Ectodermal cell (in vitro differentiated cells): ENCODE results near the gene HTR1A.

Experiments
- H3K27ac ChIP-seq: 2 replicates; pipeline ENCODE4 v1.7.0; 2013; ENCODE audit warnings: mild to moderate bottlenecking, low read depth, low read length; ENCODE audit not compliant: insufficient read depth, poor library complexity, severe bottlenecking
- H3K27me3 ChIP-seq: 2 replicates; pipeline ENCODE4 v1.7.0; 2013; ENCODE audit warnings: mild to moderate bottlenecking, low read length; ENCODE audit not compliant: insufficient read depth, control insufficient read depth, poor library complexity, severe bottlenecking
- H3K36me3 ChIP-seq: one replicate; pipeline ENCODE4 v1.7.0; 2013; ENCODE audit warnings: low read length; ENCODE audit not compliant: control insufficient read depth, insufficient read depth
- H3K4me1 ChIP-seq: one replicate; pipeline ENCODE4 v1.7.0; 2013; ENCODE audit warnings: low read length; ENCODE audit not compliant: control insufficient read depth, insufficient read depth
- H3K4me3 ChIP-seq: 2 replicates; pipeline ENCODE4 v1.7.0; 2013; ENCODE audit warnings: low read depth, low read length, control low read depth; ENCODE audit not compliant: insufficient read depth
- H3K9me3 ChIP-seq: 2 replicates; pipeline ENCODE4 v1.7.0; 2013; ENCODE audit warnings: mild to moderate bottlenecking, low read length, moderate library complexity; ENCODE audit not compliant: control insufficient read depth
- WGBS, 2 experiments: methylation state at CpG; one replicate each; pipeline ENCODE4 v1.1.7; 2013; ENCODE audit warnings: missing lambda C conversion rate in 2 of 2; 5-methylcytosine and 5-hydroxymethylcytosine counted together

Gene HTR1A

GRCh38 chr5:63959177-63959982, 2.9 kb downstream of the HTR1A start:
- H3K27ac ChIP-seq = peak overlapping the region; percentile 52
- H3K36me3 ChIP-seq = no peaks in the 10 kb centered on the region
- H3K4me1 ChIP-seq = peaks cover 9% of the 10 kb centered on the region
- no peaks in the 10 kb centered on the region for H3K9me3 ChIP-seq
- peak overlapping the region; percentile 55 for H3K4me3 ChIP-seq
- H3K27me3 ChIP-seq = peaks cover 34% of the 10 kb centered on the region
- WGBS, 2 experiments = 5 to 7% methylated on average over 44 of the region's 44 CpGs

GRCh38 chr5:63958654-63959053, 3.6 kb downstream of the HTR1A start:
- no peak overlapping the region for H3K27ac ChIP-seq
- no peaks in the 10 kb centered on the region for H3K9me3 ChIP-seq
- H3K36me3 ChIP-seq = no peaks in the 10 kb centered on the region
- WGBS, 2 experiments = 0 to 2% methylated on average over 3 of the region's 3 CpGs
- H3K4me3 ChIP-seq = peak overlapping the region; percentile 55
- H3K4me1 ChIP-seq = peaks cover 9% of the 10 kb centered on the region
- peaks cover 34% of the 10 kb centered on the region for H3K27me3 ChIP-seq

GRCh38 chr5:63957617-63958016, 4.6 kb downstream of the HTR1A start:
- no peaks in the 10 kb centered on the region for H3K9me3 ChIP-seq
- peaks cover 30% of the 10 kb centered on the region for H3K27me3 ChIP-seq
- H3K4me3 ChIP-seq = no peak overlapping the region
- 97 to 100% methylated on average over 1 to 2 of the region's 2 CpGs for WGBS, 2 experiments
- no peaks in the 10 kb centered on the region for H3K36me3 ChIP-seq
- peaks cover 9% of the 10 kb centered on the region for H3K4me1 ChIP-seq
- H3K27ac ChIP-seq = no peak overlapping the region

DNA sequence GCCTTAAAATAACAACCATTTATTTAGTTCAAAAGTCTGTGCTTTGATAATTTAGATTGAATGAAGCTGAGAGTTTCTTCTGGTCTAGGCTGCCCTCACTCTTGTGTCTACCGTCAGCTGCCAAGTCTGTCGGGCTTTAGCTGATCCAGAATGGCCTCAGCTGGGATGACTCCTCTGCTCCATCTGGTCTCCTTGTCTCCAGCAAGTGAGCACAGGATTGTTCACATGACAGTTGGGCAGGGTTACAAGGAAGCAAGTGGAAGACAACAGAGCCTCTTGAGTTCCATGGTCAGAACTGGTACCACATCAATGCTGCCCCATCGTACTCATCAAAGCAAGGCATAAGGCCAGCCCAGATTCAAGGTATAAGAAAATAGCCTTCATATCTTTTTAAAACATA, 9.0 kb downstream of the HTR1A start:
- Histone ChIP-seq H3K36me3 (no peaks in the 10 kb centered on the region), H3K27me3 (no peaks in the 10 kb centered on the region), H3K27ac (no peak overlapping the region), H3K4me3 (no peak overlapping the region), H3K9me3 (no peaks in the 10 kb centered on the region), H3K4me1 (no peaks in the 10 kb centered on the region)
- WGBS, 2 experiments = 92 to 96% methylated on average over 3 of the region's 3 CpGs

GRCh38 chr5:63935103-63935502, 27.1 kb downstream of the HTR1A start:
- H3K27me3 ChIP-seq = no peaks in the 10 kb centered on the region
- H3K4me1 ChIP-seq = no peaks in the 10 kb centered on the region
- no peaks in the 10 kb centered on the region for H3K36me3 ChIP-seq
- no peak overlapping the region for H3K27ac ChIP-seq
- no peaks in the 10 kb centered on the region for H3K9me3 ChIP-seq
- WGBS, 2 experiments = 89 to 100% methylated on average over 1 of the region's 1 CpG
- H3K4me3 ChIP-seq = no peak overlapping the region

DNA sequence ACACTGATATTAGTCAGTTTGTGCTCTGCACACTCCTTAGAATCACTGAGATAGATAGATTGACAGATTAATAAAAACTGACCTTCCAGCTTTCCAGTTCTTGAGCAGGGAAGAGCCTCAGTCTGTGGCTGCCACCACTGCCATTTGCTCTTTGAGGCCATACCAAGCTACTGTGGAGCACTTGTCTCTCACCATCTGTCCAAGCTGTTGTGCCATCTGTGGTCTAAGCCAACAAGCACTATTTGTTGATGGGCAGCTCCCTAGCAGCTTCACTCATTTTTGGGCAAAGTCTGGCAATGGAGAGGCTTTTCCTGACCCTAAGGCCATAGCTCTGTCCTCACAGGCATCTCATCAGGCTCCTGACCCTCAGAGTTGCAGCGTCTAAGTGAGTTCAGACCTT, 30.4 kb downstream of the HTR1A start:
- no peaks in the 10 kb centered on the region for H3K9me3 ChIP-seq

DNA sequence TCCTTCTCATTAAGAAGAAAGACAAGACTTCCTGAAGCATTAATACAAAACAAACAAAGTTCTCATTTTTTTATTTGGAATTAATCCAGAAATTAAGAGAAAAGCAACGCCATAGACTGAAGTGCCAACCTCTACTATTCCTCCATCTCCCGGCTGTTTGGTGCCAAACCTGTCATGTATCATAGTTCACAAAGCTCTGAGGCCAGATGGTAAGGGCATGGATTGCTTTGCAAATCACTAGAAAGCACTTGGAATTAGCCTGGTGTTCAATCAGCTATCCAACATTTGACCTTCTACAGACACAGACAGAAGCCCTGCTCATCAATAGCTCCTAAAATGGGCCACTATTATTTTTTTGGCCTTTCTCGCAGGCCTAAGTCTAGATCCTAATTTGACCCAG, 33.8 kb downstream of the HTR1A start:
- Histone ChIP-seq H3K4me3 (no peak overlapping the region), H3K27ac (no peak overlapping the region), H3K27me3 (no peaks in the 10 kb centered on the region), H3K9me3 (no peaks in the 10 kb centered on the region), H3K4me1 (no peaks in the 10 kb centered on the region), H3K36me3 (no peaks in the 10 kb centered on the region)
- 93 to 100% methylated on average over 3 of the region's 3 CpGs for WGBS, 2 experiments

More for the DNA sequence above, 30.4 kb downstream of the HTR1A start:
- H3K36me3 ChIP-seq = no peaks in the 10 kb centered on the region
- H3K4me1 ChIP-seq = no peaks in the 10 kb centered on the region
- 90 to 93% methylated on average over 1 of the region's 1 CpG for WGBS, 2 experiments
- H3K27ac ChIP-seq = no peak overlapping the region
- no peaks in the 10 kb centered on the region for H3K27me3 ChIP-seq
- H3K4me3 ChIP-seq = no peak overlapping the region

GRCh38 chr5:63923914-63924313, 38.3 kb downstream of the HTR1A start:
- H3K27ac ChIP-seq = no peak overlapping the region
- H3K4me1 ChIP-seq = no peaks in the 10 kb centered on the region
- no peak overlapping the region for H3K4me3 ChIP-seq
- no peaks in the 10 kb centered on the region for H3K36me3 ChIP-seq
- H3K27me3 ChIP-seq = no peaks in the 10 kb centered on the region
- 97 to 100% methylated on average over 2 to 3 of the region's 3 CpGs for WGBS, 2 experiments
- no peaks in the 10 kb centered on the region for H3K9me3 ChIP-seq

- H3K4me1 ChIP-seq = no peaks in the 10 kb centered on the region
- no peak overlapping the region for H3K27ac ChIP-seq
- H3K9me3 ChIP-seq = no peaks in the 10 kb centered on the region
- H3K4me3 ChIP-seq = no peak overlapping the region
- H3K27me3 ChIP-seq = no peaks in the 10 kb centered on the region
- no peaks in the 10 kb centered on the region for H3K36me3 ChIP-seq
- 85 to 88% methylated on average over 7 of the region's 7 CpGs for WGBS, 2 experiments
Observed at GRCh38 chr5:63919763-63920478, 42.3 kb downstream of the HTR1A start.

DNA sequence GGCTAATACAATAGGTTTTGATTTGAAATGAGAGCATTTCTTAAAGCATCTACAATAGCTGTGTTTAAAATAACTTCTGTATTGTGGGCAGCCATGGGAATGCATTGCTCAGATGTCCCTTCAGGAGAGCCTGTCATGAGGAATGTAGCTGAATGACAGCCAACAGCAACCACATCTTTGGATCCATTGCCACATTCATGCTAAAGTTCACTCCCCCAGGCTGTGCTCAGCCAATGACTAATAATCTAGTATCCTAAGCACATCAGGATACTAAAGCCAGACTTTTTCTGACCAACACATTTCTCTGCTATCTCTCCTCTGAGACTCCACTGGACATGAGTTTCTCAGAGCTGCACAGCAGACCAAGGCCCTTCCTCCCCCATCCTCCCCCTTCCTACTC, 45.5 kb downstream of the HTR1A start:
- Histone ChIP-seq H3K27ac (no peak overlapping the region), H3K27me3 (no peaks in the 10 kb centered on the region)

More for the DNA sequence above, 45.5 kb downstream of the HTR1A start:
- Histone ChIP-seq H3K4me3 (no peak overlapping the region), H3K9me3 (no peaks in the 10 kb centered on the region), H3K36me3 (no peaks in the 10 kb centered on the region), H3K4me1 (no peaks in the 10 kb centered on the region)
